ENCODE measurements around the gene NOD2. TPM values are rescaled to one million over a fixed set of nuclear protein-coding genes. Genes with fewer than 3 reads are reported as not detected.
A peak's percentile ranks its signal among the peaks of the same experiment; 100 is the strongest.

The NOD2 gene
- total and polyA plus RNA-seq, 2 experiments from 2014 or later, result 0.27 to 0.66 TPM

GRCh38 chr16:50731989-50732832 is 38.8 kb downstream of the NOD2 start (continued):
- TF ChIP-seq REST (IDR thresholded peaks at IDR 0.05; ENCODE audit: unreplicated experiment) (no peak), NANOG (IDR thresholded peaks at IDR 0.05; ENCODE audit: borderline replicate concordance) (no peak), CREB1 (CRISPR knock-in tag; IDR thresholded peaks at IDR 0.05; ENCODE audit: low read depth) (no peak), JUNB (IDR thresholded peaks at IDR 0.05; ENCODE audit: unreplicated experiment) (no peak), ZNF331 (CRISPR knock-in tag; IDR thresholded peaks at IDR 0.05; ENCODE audit: low read depth) (no peak), STAT1 (IDR thresholded peaks at IDR 0.05; ENCODE audit: unreplicated experiment) (no peak), ETS1 (IDR thresholded peaks at IDR 0.05) (no peak)

- Histone ChIP-seq H3K27ac (ENCODE audit: low read depth) (no peak overlapping the region), H4K20me1 (replicated peaks; ENCODE audit: insufficient read depth) (no peaks in the 10 kb centered on the region), H3F3A (replicated peaks; ENCODE audit: low read depth) (no peaks in the 10 kb centered on the region), H3K9me2 (ENCODE audit: insufficient read depth) (0 out of 2 replicates have a peak, but pooled peaks cover 4% of the 10 kb centered on the region), H3K4me3 (no peak overlapping the region), H2AFZ (peak overlapping the region; percentile 69; the same call in 1 of the 2 replicates), H3K4me1 (ENCODE audit: insufficient read depth) (no peaks in the 10 kb centered on the region), H3K36me3 (ENCODE audit: insufficient read depth) (no peaks in the 10 kb centered on the region), H3K4me2 (no peak overlapping the region), H3K79me2 (replicated peaks; ENCODE audit: insufficient read depth) (no peaks in the 10 kb centered on the region), H3K27me3 (ENCODE audit: insufficient read depth) (no peaks in the 10 kb centered on the region)
- Mint-ChIP-seq H3K27me3 (ENCODE audit: insufficient read depth, low read depth, poor library complexity) (peaks cover 4% of the 10 kb centered on the region), H3K36me3 (ENCODE audit: low read depth) (no peaks in the 10 kb centered on the region), H3K4me1 (no peaks in the 10 kb centered on the region), H3K27ac (peak overlapping the region; percentile 39; the same call in 1 of the 2 replicates), H3K4me3 (no peak overlapping the region), H3K9me3 (peaks cover 3% of the 10 kb centered on the region; the same call in 1 of the 3 replicates)
- DNase-seq (ENCODE audit: low spot score) (no peak), ATAC-seq (no peak)
- TF ChIP-seq JUNB (IDR thresholded peaks at IDR 0.05; ENCODE audit: unreplicated experiment) (no peak), REST (IDR thresholded peaks at IDR 0.05; ENCODE audit: unreplicated experiment) (no peak)
Measured at GRCh38 chr16:50733468-50733867, 40.1 kb downstream of the NOD2 start.
